ENCODE data around the gene GPR26.

- TF ChIP-seq CEBPB (IDR thresholded peaks at IDR 0.05; ENCODE audit: low read depth, low read length) (no peak), POLR2A (IDR thresholded peaks at IDR 0.05; ENCODE audit: low read depth, low read length) (no peak), RAD21 (IDR thresholded peaks at IDR 0.05; ENCODE audit: low read length) (no peak), CTCF (conservative IDR thresholded peaks at IDR 0.05; ENCODE audit: low read depth, low read length) (no peak)
Measured at GRCh38 chr10:123645615-123646014, 20.5 kb upstream of the GPR26 start.

Data from IMR-90 (cell line).